Measurements from ENCODE around the gene IGF1.

IGF1 gene

DNA sequence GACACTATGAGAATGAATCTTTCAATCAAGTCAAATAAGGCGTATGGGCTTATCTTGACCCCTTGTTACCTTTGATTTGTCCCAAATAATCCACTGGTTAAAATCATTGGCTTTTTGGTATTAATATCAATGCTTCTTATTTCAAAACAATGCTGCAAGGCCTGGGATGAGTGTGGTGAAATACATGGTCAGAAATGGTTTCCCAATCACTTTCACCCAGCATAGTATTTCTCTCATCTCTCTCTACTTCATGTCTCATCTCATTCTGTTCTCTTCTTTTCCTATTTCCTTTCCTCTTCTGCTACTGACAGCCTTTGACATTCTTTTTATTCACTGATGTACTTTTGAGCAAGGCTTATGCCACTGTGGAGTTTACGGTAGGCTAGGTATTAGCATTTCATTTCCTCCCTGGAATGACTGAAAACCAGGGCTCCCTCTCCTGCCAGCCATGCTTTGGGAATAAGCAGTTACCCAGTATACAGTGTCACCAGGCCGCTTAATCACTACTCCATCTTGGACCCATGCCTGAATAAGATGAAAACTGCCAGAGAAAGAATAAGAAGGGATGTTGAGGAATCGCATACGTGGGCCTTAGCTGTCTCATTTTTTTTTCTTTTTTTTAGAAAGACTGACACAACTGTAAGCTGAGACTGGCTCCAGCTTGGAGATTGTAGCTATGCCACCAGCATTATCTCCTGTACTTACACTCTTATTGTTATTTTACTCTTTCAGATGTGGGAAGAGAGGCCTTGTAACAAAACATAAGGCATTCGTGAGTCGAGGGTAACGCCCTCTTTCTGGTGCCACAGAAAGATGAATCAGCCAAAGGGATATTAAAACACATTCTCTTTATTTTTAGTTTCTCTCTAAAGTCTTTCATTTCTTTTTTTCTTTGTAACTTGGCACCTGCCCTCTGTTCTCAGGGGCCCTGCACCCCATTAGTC lies 53.5 kb downstream of the IGF1 start:
- peak; percentile 5 for DNase-seq (ENCODE audit: low spot score)

DNA sequence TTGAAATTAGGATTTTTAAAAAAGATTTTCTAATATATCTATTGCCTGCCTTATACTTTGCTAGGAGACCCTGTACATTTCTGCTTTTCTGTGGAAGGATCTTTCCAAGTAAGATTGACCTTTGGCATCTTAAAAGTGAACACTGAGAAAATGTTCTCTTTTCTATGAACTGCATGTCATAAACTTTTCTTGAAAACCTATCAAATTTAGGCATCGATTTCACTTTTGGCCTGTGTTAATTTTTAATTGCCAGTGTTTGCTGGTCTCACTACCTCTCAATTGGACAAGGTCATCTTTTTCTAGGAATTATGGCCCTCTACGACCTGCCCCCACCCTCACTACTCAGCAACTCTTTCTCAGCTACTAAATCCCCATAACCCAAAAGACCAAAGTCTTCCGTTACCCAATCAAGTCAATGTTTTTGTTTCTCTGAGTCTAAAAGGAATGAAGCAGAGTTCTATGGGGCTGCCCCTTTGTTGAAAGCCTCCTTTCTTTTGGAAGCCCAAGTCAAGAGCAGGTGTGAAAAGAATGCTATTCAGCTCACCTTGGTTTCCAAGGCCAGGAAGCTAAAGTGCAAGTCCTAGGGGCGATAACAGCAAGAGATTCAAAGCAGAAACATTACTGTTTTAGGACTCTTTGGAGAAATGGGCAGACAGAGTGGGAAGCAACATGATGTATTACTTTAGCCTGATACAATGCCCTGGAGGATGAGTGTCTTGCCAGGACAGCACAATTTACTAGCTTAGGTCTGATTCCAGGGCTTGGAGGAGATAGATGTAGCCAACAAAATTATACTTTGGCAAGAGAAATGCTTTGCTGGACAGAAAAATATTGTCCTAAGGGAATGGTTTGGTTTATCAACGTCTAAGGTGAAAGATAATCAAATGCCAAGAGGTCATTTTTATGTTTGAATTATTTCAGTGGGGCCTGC lies 55.0 kb downstream of the IGF1 start:
- no peak for DNase-seq (ENCODE audit: low spot score)

DNA sequence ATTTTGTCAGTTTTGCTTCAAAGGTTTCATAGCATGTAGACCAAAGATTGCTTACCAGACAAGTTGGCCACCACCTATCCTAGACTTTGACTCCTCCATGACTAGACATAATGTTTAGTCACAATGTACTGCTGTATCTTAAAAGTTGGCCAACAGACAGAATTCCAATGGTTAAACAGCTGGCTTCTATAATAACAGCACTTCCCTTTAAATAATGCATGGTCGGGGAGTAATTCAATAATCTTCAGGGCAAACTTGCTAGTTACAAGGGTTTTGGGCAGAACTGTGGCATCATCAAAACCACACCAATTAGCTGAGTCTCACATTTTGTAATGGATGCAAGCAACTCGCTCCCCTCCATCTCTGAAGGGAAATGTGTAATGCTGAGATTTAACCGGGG lies 56.9 kb downstream of the IGF1 start:
- peak; percentile 6 for DNase-seq (ENCODE audit: low spot score)

DNA sequence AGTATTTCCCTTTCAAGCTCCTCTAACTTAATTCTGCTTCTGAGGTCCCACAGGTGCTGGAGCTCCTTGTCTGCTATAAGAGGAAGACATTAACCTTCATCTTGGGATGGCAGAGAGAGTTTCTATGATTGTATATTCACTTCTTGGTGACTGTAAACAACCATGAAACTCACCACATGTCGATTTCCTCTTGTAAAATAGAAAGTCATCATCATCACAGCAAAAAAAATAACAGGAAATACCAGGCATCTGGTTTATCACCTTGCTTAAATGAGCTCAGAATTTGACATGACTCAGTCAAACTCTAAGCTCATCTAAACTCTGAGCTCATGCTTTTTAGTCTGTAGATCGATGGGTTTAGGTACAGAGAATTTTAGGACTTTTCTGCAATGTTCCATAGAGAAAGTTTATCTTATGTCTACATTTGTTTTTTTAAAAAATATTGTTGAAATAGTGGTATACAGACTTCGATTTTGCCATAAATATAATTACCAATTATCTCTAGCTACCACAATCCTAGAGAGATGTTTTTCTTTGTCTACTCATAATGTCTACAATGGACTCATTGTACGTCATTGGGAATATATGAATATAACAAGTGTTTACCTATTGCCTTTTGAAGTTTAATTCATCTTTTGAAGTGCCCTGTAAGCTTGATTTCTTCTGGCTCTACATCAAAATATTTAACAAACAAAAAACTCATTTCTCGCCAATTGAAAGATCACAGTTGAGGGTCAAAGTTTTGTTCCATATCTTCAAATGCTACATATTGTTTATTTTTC lies 58.4 kb downstream of the IGF1 start:
- DNase-seq (ENCODE audit: low spot score): peak; percentile 56

DNA sequence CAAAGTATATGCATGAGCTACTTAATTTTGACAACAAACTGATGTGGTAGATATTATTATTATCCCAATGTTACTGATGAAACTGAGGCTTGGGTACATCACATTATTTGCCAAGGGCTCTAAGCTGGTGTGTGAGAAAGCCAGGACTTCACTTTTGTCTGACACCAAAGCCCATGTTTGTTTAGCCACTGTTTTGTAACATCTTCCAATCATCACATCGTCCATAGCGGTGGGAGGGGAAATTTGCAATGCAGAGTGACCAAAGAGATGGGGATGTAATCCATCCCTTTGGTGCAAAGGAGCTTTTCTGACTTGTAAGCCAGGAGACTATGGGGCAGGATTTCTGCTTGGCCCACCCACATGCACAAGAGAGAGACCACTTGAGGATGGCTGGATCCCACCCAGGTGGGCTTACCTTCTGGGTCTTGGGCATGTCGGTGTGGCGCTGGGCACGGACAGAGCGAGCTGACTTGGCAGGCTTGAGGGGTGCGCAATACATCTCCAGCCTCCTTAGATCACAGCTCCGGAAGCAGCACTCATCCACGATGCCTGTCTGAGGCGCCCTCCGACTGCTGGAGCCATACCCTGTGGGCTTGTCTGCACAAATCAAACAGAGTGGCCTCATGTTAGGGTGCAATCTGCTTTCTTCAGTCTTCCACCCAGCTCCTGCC lies 61.1 kb downstream of the IGF1 start:
- no peak for DNase-seq (ENCODE audit: low spot score)

DNA sequence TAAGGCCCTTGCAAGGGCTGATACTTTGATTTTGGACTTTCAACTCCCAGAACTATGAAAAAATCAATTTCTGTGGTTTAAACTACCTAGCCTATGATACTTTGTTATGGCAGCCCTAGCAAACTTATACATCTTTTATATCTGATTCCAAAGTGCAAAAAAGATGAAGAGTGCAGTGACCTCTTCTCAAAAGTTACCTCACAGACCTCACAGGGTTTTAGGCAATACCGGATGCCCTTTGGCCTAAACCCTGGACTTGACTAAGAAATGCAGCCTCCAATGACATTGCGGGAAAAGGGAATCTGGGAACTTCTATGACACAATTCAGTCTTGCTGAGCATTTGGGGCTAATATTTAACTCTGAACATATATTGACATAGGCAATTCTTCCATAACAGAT lies 63.3 kb downstream of the IGF1 start:
- no peak for DNase-seq (ENCODE audit: low spot score)

DNA sequence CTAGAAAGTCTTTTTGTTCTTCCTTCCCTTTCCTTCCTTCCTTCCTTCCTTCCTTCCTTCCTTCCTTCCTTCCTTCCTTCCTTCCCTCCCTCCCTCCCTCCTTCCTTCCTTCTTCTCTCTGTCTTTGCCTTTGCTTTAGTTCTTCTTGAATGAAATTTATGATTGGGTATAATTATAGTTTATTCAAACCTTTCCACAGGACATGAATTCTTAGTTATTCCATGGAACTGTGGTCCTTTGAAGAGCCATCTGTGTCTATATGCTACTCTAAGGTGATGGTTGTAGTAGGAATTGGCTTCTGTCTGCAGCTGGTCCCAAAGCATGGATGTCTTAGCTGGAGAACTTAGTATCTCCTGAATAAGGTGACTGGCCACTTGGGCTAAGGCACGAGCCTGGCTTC lies 64.8 kb downstream of the IGF1 start:
- no peak for DNase-seq (ENCODE audit: low spot score)

DNA sequence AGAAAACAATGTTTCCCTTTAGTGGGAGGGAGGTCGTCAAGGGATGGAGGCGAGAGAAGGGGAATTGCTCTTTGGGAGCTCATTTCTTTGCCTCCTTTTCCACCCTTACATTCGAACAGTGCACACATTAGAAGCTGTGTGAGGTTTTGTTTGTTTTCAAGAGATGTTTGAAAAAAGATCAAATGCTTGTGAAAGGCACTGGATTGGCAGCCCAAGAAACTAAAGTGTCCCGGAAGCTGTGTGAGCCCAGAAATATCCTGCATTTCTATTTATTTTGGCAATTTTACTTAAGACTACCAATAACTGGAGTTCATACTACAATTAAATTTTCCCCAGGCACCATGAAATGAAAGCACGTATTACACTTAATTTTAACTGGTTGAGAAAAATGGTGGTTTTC lies 67.0 kb downstream of the IGF1 start:
- DNase-seq (ENCODE audit: low spot score): no peak

DNA sequence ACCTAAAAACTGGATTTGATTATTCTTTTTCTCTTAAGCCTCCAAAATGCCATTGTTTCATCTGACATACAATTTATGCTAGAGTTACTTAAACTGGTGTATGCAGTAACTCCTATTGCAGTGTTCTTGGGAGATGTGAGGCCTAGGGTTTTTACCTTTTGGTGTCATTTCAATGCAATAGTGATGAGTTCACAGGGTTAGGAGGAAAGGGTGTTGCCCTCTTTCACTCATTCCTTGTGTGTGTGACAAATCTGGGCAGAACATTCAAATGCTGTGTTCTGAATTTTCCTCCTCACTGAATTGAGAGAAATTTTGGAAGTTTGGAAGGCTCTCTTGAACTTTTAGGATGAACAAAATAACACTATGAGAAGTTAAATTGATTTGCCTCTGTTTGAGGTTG lies 69.9 kb downstream of the IGF1 start:
- no peak for DNase-seq (ENCODE audit: low spot score)

DNA sequence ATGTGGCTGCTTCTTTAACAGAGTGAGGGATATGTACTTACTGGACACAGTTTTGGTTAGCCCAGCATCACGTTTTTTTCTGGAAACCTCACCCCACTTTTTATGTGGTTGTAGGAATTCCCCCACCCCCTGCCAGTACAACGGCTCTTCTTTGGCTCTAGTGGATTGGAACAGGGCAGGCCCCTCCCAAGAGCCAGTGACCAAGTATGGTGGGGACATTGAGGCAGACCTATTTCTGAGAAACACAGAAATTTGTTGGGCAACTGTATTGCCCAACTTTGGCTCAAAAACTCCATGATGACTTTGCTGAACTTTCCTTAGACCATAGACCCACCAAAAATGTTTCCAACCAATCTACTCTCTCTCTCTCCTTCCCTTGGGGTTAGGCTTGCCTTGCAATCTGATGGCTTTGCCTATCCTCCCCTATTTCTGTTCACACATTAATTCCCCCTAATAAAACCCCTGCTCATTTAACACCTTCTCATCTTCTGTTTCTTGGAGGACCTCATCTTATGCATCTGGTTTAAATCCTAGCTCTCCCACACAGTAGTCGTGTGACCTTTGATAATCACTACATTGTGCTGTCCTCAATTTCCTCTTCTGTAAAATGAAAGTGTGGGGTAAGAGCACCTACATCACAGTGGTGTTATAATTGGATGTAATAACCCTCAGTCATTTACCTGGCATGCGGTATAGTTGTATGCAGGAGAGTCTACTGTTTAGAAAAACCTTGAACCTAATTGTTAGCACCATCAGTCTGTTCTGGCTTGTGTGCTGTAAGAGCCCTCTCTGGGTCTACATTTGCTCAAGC lies 71.7 kb downstream of the IGF1 start:
- DNase-seq (ENCODE audit: low spot score): no peak

DNA sequence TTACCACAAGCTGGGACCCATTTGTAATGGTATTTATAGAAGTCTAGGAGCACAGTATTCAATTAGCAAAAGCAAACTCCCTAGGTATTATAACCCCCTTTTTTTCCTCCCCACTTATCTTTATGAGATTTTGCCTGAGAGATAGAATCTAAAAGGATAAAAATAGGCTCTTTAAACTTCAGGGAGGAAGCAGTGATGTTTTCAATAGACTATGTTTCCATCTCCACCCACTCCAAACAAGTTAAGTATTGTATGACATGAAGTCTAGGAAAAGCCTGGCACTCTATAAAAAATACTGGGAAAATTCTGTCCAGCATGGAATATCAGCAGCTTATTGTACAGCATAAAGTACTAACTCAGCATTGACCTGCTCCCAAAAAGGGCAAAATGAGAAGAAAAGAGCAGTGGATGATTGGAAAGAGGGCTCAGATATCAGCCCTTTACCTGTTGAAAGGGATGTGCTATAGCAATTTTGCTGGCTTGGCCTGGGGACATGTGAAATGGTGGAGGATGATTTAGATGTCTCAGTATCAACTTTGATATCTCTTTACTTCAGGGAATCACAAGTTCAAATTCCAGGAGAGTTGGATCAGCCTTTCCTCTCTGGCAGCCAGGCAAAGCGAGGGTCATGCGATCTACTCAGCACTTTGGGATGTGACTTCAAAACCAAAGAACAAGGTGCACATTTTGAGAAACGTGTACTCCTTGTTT lies 72.4 kb downstream of the IGF1 start:
- DNase-seq (ENCODE audit: low spot score): no peak

DNA sequence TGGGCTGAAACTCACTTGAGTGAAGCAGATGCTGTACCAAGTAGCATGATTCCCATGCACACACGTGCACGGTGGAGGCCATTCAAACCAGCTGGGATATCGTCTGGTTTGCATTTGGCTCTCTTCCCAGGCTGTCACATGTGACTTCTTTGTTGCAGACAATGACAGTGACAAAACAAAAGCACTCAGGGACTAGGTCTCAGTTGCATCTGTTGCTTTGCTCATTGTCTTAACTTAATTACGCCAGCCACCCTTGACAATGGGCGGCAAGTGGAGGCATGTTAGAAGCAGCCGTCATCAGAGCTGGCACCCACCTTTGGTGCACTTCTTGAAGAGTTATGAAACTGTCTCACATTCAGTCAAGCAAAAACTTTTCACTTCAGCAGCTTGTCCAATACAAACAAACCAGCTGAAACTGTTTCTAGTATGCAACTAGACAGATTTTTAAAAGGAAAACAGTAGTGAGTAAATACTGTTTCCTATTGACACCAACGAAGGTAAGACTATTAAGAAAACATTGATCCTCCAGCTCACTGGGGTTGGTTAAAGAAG lies 74.3 kb downstream of the IGF1 start:
- DNase-seq (ENCODE audit: low spot score): no peak

DNA sequence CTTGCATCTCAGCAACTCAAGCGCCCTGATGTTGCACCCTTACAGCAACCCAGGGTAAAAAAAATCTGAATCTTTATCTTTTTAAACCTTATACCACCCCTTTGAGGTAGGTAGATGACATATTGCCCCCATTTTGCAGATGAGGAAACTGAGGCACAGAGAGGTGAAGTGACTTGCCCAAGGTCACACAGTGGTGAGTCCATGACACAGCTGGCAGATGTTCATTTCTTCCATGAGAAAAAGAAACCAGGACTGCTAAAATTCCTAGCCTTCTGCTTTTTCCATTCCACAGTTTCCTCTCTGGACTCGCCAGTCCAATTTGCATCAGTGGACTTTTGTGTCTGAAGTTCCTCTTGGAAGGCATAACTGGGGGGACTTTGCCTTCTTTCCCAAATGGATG lies 79.3 kb downstream of the IGF1 start:
- no peak for DNase-seq (ENCODE audit: low spot score)

DNA sequence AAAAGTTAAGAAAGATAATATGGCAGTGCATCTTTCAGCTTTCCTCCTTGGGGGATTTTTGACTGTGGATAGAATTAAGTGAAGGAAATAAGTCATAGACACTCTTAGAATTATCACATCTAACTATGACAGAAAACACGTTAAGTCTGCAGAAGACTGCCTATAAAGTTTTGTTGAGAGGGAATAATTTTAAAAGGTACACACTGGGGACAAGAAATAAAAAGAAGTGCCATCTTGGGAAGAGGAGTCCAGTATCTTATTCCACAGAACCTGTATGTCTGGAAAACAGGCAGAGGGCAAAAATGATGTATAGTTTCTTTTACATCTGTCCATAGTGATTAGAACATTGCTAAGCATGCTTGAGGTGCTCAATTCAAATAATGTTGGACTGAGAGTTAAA lies 80.7 kb downstream of the IGF1 start:
- no peak for DNase-seq (ENCODE audit: low spot score)

DNA sequence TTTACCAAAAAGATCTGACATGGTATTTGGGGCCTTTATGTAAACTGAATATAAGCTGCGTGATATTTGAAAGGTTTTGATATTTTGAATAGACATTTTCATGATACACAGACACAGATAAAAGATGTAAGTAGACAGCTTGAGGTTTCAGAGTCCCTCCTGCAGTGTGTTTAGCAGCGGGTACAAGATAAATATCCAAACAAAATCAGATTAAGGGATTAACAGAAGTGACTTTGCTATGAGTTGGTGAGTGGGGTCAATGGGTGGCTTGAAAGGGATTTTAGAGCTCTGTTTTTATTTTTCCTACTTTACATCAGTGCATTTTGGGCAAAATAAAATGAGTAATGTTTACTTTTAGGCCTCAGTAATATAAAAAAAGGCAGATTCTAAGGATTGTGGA lies 84.1 kb downstream of the IGF1 start:
- DNase-seq (ENCODE audit: low spot score): no peak

DNA sequence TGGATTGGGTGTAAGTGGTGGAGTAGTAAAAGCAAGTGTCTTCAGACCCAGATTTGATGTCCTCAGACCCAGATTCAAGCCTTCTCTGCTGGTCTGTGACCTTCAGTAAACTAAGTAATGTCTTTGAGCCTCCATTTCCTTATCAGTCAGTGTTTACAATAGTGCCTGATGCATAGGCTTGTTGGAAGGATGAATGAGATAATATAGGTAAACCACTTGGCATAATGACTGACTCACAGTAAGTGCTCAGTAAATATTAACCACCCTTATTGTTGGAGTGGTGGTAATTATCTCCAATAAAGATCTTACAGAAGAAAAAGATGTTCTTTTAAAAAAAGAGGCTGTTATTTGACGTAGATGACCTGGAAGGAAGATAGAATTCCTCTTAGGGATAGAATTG lies 86.2 kb downstream of the IGF1 start:
- no peak for DNase-seq (ENCODE audit: low spot score)

DNA sequence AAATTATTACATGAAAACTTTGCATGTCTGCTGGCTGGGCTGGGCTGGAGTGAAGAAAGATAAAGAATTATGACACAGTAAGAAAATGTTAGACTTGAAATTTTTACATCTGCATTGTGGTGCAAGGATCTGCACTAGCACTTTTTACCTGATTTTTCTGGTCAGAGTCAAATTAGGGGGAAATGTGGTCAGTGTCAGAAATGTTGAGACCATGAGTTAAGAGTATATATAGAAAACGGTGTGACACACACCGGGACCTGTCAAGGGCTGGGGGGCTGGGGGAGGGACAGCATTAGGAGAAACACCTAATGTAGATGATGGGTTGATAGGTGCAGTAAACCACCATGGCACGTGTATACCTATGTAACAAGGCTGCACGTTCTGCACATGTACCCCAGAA lies 90.3 kb downstream of the IGF1 start:
- DNase-seq (ENCODE audit: low spot score): no peak

DNA sequence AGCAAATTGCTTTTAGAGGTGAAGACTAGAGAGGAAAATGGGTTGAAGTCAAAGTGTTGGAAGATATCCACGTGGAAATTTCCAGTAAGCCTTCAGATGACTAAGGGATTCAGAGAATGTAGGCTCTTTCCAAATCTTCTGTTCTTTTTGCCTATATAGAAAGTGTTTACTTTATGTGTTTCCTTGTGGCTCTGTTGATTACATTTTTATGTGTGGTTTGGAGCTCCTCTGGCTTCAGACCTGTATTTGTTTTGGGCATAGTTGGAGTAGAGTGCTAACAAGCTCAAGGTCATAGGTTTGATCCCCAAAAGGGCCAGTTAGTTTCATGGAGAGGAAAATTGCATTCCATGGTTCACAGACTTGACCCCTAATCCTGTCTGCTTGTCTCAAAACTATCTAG lies 91.9 kb downstream of the IGF1 start:
- DNase-seq (ENCODE audit: low spot score): no peak

DNA sequence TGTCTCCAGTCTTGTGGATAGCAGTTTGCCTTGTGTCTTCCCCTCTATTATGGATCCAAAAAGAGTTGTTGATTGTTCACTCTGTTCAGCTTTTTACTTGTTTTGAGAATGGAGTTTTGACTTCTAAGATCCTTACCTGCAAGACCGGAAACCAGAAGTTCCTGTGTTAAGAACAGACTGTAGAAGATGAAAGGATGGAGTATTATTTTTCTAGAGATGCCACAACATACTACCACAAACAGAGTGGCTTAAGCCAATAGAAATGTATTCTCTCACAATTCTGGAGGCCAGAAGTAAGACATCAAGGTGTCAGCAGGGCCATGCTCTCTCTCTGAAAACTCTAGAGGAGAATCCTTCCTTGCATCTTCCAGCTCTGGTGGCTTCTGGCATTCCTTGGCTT lies 95.0 kb downstream of the IGF1 start:
- no peak for DNase-seq (ENCODE audit: low spot score)

Data from SW480 (cell line).